IMR-90 (cell line): ENCODE data around the gene PRLR. TPM values are rescaled to one million over a fixed set of nuclear protein-coding genes. Genes with fewer than 3 reads are reported as not detected.

Experiments
- ATAC-seq: fragments of 200-7000 bp; cut with Tn5 transposase; 2 replicates; pipeline ENCODE4 v1.9.1; 2020; ENCODE audit warnings: low read depth, mild to moderate bottlenecking, moderate library complexity
- BruUV-seq: library from RNA; stranded (reverse); fragments of 400-500 nt; replicated peaks from 2 replicates; lab custom pipeline; 2021; lab: Mats Ljungman, UMichigan
- CTCF ChIA-PET: fragments of 300-600 bp; formaldehyde crosslinking; extraction: SDS; loops from one replicate; lab custom pipeline; 2021; ENCODE audit warnings: antibody characterized with exemption; lab: Yijun Ruan, JAX
- POLR2A ChIA-PET: fragments of 300-600 bp; sonication (Branson Sonifier 250); formaldehyde crosslinking; loops from one replicate; lab custom pipeline; 2022; ENCODE audit warnings: antibody characterized with exemption; ENCODE audit not compliant: unreplicated experiment; lab: Charles Lee
- DNase-seq: peaks from one replicate; pipeline ENCODE4 v3.0.0; 2013
- H2AFZ ChIP-seq: replicated peaks from 2 replicates; pipeline ENCODE3; 2013; ENCODE audit warnings: low read length, mild to moderate bottlenecking; ENCODE audit not compliant: poor library complexity
- H2AK5ac ChIP-seq: 2 replicates; pipeline ENCODE4 v1.6.1; 2013; ENCODE audit warnings: low read depth, low read length, inconsistent platforms
- H2AK9ac ChIP-seq: replicated peaks from 2 replicates; pipeline ENCODE3; 2013; ENCODE audit warnings: mild to moderate bottlenecking, low read depth, low read length, moderate library complexity; ENCODE audit not compliant: poor library complexity
- H2BK120ac ChIP-seq: 2 replicates; pipeline ENCODE4 v1.6.1; 2013; ENCODE audit warnings: low read depth, low read length, inconsistent platforms
- H2BK15ac ChIP-seq: 3 replicates; pipeline ENCODE4 v1.6.1; 2013; ENCODE audit warnings: low read depth, low read length, inconsistent platforms
- H2BK20ac ChIP-seq: 2 replicates; pipeline ENCODE4 v1.6.1; 2013; ENCODE audit warnings: low read depth, mild to moderate bottlenecking, inconsistent platforms, low read length, moderate library complexity
- H2BK5ac ChIP-seq: 2 replicates; pipeline ENCODE4 v1.6.1; 2013; ENCODE audit warnings: mild to moderate bottlenecking, low read depth, low read length, inconsistent platforms; ENCODE audit not compliant: poor library complexity, severe bottlenecking
- H3K14ac ChIP-seq: replicated peaks from 2 replicates; pipeline ENCODE4 v1.6.1; 2013; ENCODE audit warnings: low read depth, low read length, inconsistent platforms
- H3K18ac ChIP-seq: 2 replicates; pipeline ENCODE4 v1.6.1; 2013; ENCODE audit warnings: low read depth, low read length, control low read depth
- H3K23ac ChIP-seq: 2 replicates; pipeline ENCODE4 v1.6.1; 2013; ENCODE audit warnings: low read depth, low read length, inconsistent platforms
- H3K27ac ChIP-seq: 2 replicates; pipeline ENCODE4 v1.5.1; 2013; ENCODE audit warnings: mild to moderate bottlenecking, control low read depth, low read length; ENCODE audit not compliant: insufficient read depth
- H3K27me3 ChIP-seq: 2 replicates; pipeline ENCODE4 v1.6.1; 2013; ENCODE audit warnings: low read length; ENCODE audit not compliant: control insufficient read depth, insufficient read depth
- H3K36me3 ChIP-seq: 2 replicates; pipeline ENCODE4 v1.6.1; 2013; ENCODE audit warnings: low read length, mixed read lengths; ENCODE audit not compliant: control insufficient read depth, insufficient read depth
- H3K4ac ChIP-seq: 2 replicates; pipeline ENCODE4 v1.6.1; 2013; ENCODE audit warnings: low read depth, low read length, inconsistent platforms
- H3K4me1 ChIP-seq: 2 replicates; pipeline ENCODE4 v1.6.1; 2013; ENCODE audit warnings: low read length, mixed read lengths; ENCODE audit not compliant: control insufficient read depth, insufficient read depth
- H3K4me2 ChIP-seq: 2 replicates; pipeline ENCODE4 v1.6.1; 2013; ENCODE audit warnings: low read depth, mild to moderate bottlenecking, control low read depth, low read length, moderate library complexity
- H3K4me3 ChIP-seq: 2 replicates; pipeline ENCODE4 v1.5.1; 2013; ENCODE audit warnings: low read depth, mild to moderate bottlenecking, control low read depth, low read length, moderate library complexity; ENCODE audit not compliant: insufficient read depth
- H3K56ac ChIP-seq: 2 replicates; pipeline ENCODE4 v1.6.1; 2013; ENCODE audit warnings: low read length, inconsistent platforms; ENCODE audit not compliant: insufficient read depth; ENCODE audit errors: extremely low read depth
- H3K79me1 ChIP-seq, 2 experiments: 2 replicates each; pipeline ENCODE4 v1.6.1; 2013; ENCODE audit warnings: low read length in 2 of 2, inconsistent platforms in 1 of 2, low read depth in 1 of 2
- H3K9ac ChIP-seq: 2 replicates; pipeline ENCODE4 v1.6.1; 2013; ENCODE audit warnings: low read depth, low read length, control low read depth
- H3K9me1 ChIP-seq: 2 replicates; pipeline ENCODE4 v1.6.1; 2013; ENCODE audit warnings: low read length, inconsistent platforms; ENCODE audit not compliant: insufficient read depth
- H3K9me3 ChIP-seq: 2 replicates; pipeline ENCODE4 v1.6.1; 2013; ENCODE audit warnings: low read length; ENCODE audit not compliant: control insufficient read depth, insufficient read depth
- H4K20me1 ChIP-seq: 2 replicates; pipeline ENCODE4 v1.6.1; 2013; ENCODE audit warnings: low read length, inconsistent platforms; ENCODE audit not compliant: insufficient read depth
- H4K5ac ChIP-seq: 2 replicates; pipeline ENCODE4 v1.6.1; 2013; ENCODE audit warnings: mild to moderate bottlenecking, low read depth, low read length, control low read depth
- H4K8ac ChIP-seq, 2 experiments: 2 replicates each; pipeline ENCODE4 v1.6.1; 2013; ENCODE audit warnings: low read depth in 2 of 2, low read length in 2 of 2, control low read depth in 1 of 2, inconsistent platforms in 1 of 2
- H4K91ac ChIP-seq: 2 replicates; pipeline ENCODE4 v1.6.1; 2013; ENCODE audit warnings: low read depth, low read length, inconsistent platforms; ENCODE audit not compliant: insufficient read depth
- CHD1 ChIP-seq: IDR thresholded peaks from 2 replicates; pipeline ENCODE4 v1.6.1; 2012; ENCODE audit warnings: low read depth, low read length, improper control_type of control experiment
- WGBS, 2 experiments: methylation state at CpG; one replicate each; pipeline versions ENCODE4 v1.1.5 to v1.1.7; 2013; ENCODE audit warnings: missing lambda C conversion rate in 2 of 2; ENCODE audit not compliant: insufficient read length in 1 of 2; ENCODE audit errors: extremely low coverage in 2 of 2; 5-methylcytosine and 5-hydroxymethylcytosine counted together
- dilution Hi-C: fragments of 300-500 bp; cut with HindIII; formaldehyde crosslinking; loops from one replicate; pipeline ENCODE4 v1.14.3; 2018; ENCODE audit warnings: low sequenced_read_pairs; ENCODE audit not compliant: unreplicated experiment
- in situ Hi-C: fragments of 300-500 bp; cut with MboI; formaldehyde crosslinking; loops from 3 replicates; pipeline ENCODE4 v1.14.3; 2019; ENCODE audit warnings: low sequenced_read_pairs, inconsistent platforms, mixed read lengths
- intact Hi-C: fragments of 100-400 bp; cut with micrococcal nuclease; formaldehyde crosslinking; loops from 2 replicates; pipeline ENCODE4 v1.10.0; 2022
- polyA plus RNA-seq, 3 experiments: library from polyadenylated mRNA; depleted of rRNA; stranded (reverse); fragments of >200 nt; gene quantifications; 2 replicates each; pipeline ENCODE4 v1.2.3, GENCODE V29; 2012; ENCODE audit warnings: low replicate concordance in 1 of 3
- total RNA-seq: library from RNA; depleted of rRNA; stranded (reverse); fragments of >200 nt; gene quantifications from 2 replicates; pipeline ENCODE4 v1.2.3, GENCODE V29; 2012

The PRLR gene
- total and polyA plus RNA-seq, 2 of the 4 experiments (the other 2 are of a cell fraction): 0.24 to 0.54 TPM

GRCh38 chr5:35122819-35123218 is 107.5 kb downstream of the PRLR start:
- Histone ChIP-seq H3K9ac (no peak overlapping the region), H3K18ac (no peak overlapping the region), H3K27me3 (no peaks in the 10 kb centered on the region), H3K4me3 (no peak overlapping the region), H3K36me3 (no peaks in the 10 kb centered on the region), H2AK9ac (no peak overlapping the region), H2AFZ (no peak overlapping the region), H3K4ac (no peak overlapping the region), H2BK15ac (no peak overlapping the region), H2BK20ac (no peak overlapping the region), H3K4me2 (no peak overlapping the region), H2BK120ac (no peak overlapping the region), H3K4me1 (peaks cover 7% of the 10 kb centered on the region; the same call in 1 of the 2 replicates), H4K8ac (no peak overlapping the region), H4K20me1 (no peaks in the 10 kb centered on the region), H3K9me1 (peaks cover 1% of the 10 kb centered on the region; the same call in 1 of the 2 replicates), H3K56ac (no peak overlapping the region), H2BK5ac (no peak overlapping the region), H3K9me3 (no peaks in the 10 kb centered on the region), H3K27ac (no peak overlapping the region), H3K79me1 (no peaks in the 10 kb centered on the region), H3K23ac (no peak overlapping the region), H2AK5ac (no peak overlapping the region), H3K14ac (no peak overlapping the region), H4K5ac (no peak overlapping the region), H4K91ac (no peak overlapping the region)
- dilution Hi-C loops (no loop called here), in situ Hi-C loops (no loop called here), intact Hi-C loops (no loop called here)
- ATAC-seq (no peak), DNase-seq (no peak)
- no TSS peak for BruUV-seq
- ChIA-PET POLR2A (no interaction called here), CTCF (interaction anchor here (0.5 kb wide), 1 partner anchor 803 kb away, joined by 4 read pairs; no protein-coding TSS in a partner anchor)
- TF ChIP-seq CHD1: no peak
- WGBS, 2 experiments: 100% methylated on average over 1 of the region's 2 CpGs; no CpG with 5 or more reads in 1 of the 2 experiments
